Fibroblast of the conjunctiva (primary cell): ENCODE measurements around the gene FOXP1.

Experiments used
- DNase-seq: peaks from one replicate; pipeline ENCODE4 v3.0.0-alpha.2; 2010; ENCODE audit warnings: low read depth

FOXP1 gene

GRCh38 chr3:71102111-71102983 is 481.2 kb downstream of the FOXP1 start:
- DNase-seq = peak; percentile 97

GRCh38 chr3:71101626-71102025 is 481.9 kb downstream of the FOXP1 start:
- DNase-seq = no peak

- no peak for DNase-seq
Observed at GRCh38 chr3:71101014-71101413, 482.5 kb downstream of the FOXP1 start.

- DNase-seq = no peak
Observed at GRCh38 chr3:71099997-71100719, 483.4 kb downstream of the FOXP1 start.

- DNase-seq = no peak
Observed at GRCh38 chr3:71097557-71097956, 486.0 kb downstream of the FOXP1 start.

GRCh38 chr3:71095511-71096291 is 487.8 kb downstream of the FOXP1 start:
- DNase-seq = no peak

GRCh38 chr3:71094658-71095209 is 488.8 kb downstream of the FOXP1 start:
- no peak for DNase-seq

GRCh38 chr3:71092665-71093064 is 490.9 kb downstream of the FOXP1 start:
- DNase-seq = no peak

GRCh38 chr3:71090207-71090606 is 493.3 kb downstream of the FOXP1 start:
- DNase-seq = no peak

GRCh38 chr3:71089271-71089847 is 494.2 kb downstream of the FOXP1 start:
- no peak for DNase-seq

GRCh38 chr3:71088742-71089141 is 494.8 kb downstream of the FOXP1 start:
- no peak for DNase-seq

- no peak for DNase-seq
Observed at GRCh38 chr3:71088019-71088708, 495.4 kb downstream of the FOXP1 start.

GRCh38 chr3:71087143-71088018 is 496.1 kb downstream of the FOXP1 start:
- no peak for DNase-seq

- DNase-seq = no peak
Observed at GRCh38 chr3:71086777-71087142, 496.8 kb downstream of the FOXP1 start.

GRCh38 chr3:71083726-71084131 is 499.8 kb downstream of the FOXP1 start:
- DNase-seq = no peak

GRCh38 chr3:71082833-71083232 is 500.7 kb downstream of the FOXP1 start:
- no peak for DNase-seq

- no peak for DNase-seq
Observed at GRCh38 chr3:71080517-71081083, 502.9 kb downstream of the FOXP1 start.

GRCh38 chr3:71078723-71079525 is 504.6 kb downstream of the FOXP1 start:
- no peak for DNase-seq

GRCh38 chr3:71078199-71078598 is 505.3 kb downstream of the FOXP1 start:
- DNase-seq = no peak
